NCI-H226 (cell line): ENCODE data around the gene ETV6.

Experiments used
- DNase-seq: peaks from one replicate; pipeline ENCODE4 v3.0.0-alpha.2; 2015

Gene ETV6

DNA sequence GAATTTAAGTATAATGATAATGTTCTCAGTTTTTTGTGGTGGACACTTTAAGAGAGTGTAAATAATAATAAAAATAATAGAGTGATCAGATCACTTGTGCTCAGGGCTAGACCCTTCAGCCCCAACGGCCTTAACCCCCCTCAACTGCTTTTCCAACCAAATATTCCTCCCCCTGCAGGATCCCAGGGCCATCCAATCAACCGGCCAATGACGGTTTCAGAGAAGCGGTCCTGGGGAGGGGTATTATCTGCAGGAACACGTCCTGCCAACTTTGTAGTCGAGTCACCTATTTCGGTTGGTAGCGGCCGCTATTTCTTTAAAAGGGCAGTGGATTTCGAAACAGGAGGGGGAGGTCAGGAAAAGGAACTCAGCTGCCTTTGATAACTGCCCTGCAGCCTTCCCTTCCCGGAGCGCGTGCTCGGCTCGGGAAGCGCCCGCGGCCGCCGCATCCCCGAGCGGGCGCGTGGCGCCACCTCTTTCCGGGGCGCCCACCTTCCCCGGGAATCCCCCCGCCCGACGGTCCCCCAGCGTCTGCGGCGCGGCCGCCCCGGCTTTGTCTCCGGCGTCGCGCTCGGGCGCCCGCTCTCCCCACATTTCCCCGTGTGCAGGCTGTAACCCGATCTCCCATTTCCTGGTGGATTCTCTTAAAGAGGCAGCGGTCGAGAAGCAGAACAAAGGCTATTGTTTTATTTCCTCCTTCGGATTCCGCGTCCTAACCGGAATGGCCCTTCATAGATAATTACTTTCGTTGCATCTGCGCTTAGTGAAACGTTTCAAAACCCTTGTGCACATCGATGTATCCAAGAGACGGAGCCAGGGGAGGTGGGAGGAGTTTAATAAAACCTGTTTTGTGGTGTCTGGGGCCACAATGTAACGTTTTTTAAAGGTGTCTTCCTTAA lies 711 bp upstream of the ETV6 start:
- DNase-seq: peak; percentile 87

- peak; percentile 16 for DNase-seq
These were observed 1.1 kb downstream of the ETV6 start for GRCh38 chr12:11650286-11651281.

- no peak for DNase-seq
These were observed 1.9 kb downstream of the ETV6 start for GRCh38 chr12:11651381-11651780.

- no peak for DNase-seq
These were observed 2.3 kb downstream of the ETV6 start for GRCh38 chr12:11651785-11652184.

DNA sequence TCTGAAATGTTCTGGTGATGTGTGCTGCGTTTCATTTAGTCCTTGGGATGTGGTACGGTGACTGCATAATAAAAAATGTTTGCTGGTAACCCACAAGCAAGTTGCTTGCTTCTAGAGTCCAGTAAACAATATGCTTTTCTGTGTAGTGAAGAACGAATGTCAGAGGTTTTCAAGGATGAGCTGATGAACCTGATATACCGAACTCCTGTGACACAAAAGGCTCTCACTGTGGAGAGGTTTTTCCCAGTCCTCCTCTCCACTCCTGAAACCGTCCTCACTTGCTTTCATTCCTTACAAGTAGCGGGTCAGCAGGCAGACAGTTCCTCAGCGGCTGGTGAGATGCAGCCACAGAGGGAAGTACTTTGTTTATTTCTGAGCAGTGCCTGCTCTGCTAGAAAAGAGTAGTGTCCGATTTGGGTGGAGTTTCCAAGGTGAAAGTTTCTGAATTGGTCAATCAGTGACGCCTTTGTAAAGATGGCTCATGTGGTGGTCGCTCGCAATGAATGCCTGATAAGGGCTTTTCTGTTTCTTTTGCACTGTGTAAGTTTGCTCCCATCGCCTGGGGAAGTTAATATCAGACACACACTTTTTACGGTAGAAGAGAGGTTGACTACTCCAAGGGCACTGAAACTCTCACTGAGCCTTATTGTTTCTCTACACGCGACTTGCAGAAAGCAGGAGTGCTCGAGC lies 3.0 kb downstream of the ETV6 start:
- DNase-seq: no peak

- no peak for DNase-seq
These were observed 3.8 kb downstream of the ETV6 start for GRCh38 chr12:11653215-11653753.

DNA sequence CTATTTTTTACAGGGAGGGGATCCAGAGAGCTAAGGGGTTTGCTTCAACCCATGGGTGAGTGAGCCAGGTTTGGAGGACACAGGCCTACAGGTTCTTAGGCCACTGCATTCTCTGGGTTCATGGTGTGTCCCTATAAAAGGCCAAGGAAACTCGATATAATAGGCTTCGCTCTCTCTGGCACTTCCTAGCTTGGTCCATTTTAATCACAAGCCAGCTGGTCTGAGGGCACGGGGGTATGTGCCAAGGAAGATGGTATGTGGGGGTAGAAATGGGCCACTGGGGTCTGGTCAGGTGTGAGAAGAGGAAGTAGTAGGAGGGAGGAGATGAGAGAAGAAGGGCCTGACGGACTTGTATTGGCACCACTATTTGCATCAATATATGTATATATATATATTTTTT lies 4.9 kb downstream of the ETV6 start:
- DNase-seq: no peak

GRCh38 chr12:11654802-11655201 lies 5.3 kb downstream of the ETV6 start:
- DNase-seq: no peak

- DNase-seq: no peak
These were observed 6.4 kb downstream of the ETV6 start for GRCh38 chr12:11655842-11656241.

DNA sequence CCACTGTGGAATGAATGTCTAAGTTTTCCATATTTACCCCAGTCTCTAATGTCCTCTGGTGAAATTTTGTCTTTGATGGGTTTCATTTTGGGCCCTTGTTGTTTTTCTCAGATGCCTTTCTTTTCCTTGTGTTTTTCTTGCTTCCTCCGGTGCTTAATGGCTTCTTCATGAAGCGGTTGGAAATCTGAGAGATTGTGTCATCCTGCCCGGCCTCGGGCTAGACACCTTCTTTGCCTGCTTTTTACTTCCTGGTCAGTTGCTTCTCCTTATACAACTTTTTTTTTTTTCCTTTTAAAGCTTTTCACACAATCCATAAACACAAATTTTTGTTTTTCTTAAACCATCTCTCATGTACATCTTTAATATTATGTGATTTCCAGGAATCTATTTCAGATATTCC lies 7.1 kb downstream of the ETV6 start:
- no peak for DNase-seq

GRCh38 chr12:11657511-11657910 lies 8.0 kb downstream of the ETV6 start:
- DNase-seq: peak; percentile 20

GRCh38 chr12:11658791-11659190 lies 9.3 kb downstream of the ETV6 start:
- peak; percentile 36 for DNase-seq

DNA sequence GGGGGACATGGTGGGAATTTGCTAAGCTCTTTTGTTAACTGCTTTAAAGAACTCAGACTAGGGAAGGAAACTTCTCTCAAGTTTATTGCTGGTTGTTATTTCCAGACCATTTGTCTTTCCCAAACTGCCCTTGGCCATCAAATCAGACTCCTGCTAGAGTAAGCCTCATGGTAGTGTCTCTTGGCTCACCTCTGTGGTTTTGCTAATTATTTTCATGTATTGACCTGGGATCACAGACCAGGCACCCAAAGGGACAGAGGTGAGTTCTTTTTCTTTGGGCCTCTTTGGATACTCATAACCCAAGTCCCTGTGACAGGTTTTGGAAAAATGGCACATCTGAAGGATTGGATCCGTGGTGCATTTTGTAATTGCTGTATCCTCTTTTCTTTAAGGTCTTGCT lies 11.2 kb downstream of the ETV6 start:
- no peak for DNase-seq

- no peak for DNase-seq
These were observed 12.1 kb downstream of the ETV6 start for GRCh38 chr12:11661491-11662089.

- no peak for DNase-seq
These were observed 12.9 kb downstream of the ETV6 start for GRCh38 chr12:11662369-11662768.

GRCh38 chr12:11663130-11663529 lies 13.7 kb downstream of the ETV6 start:
- DNase-seq: no peak

- DNase-seq: no peak
These were observed 14.6 kb downstream of the ETV6 start for GRCh38 chr12:11664101-11664500.

DNA sequence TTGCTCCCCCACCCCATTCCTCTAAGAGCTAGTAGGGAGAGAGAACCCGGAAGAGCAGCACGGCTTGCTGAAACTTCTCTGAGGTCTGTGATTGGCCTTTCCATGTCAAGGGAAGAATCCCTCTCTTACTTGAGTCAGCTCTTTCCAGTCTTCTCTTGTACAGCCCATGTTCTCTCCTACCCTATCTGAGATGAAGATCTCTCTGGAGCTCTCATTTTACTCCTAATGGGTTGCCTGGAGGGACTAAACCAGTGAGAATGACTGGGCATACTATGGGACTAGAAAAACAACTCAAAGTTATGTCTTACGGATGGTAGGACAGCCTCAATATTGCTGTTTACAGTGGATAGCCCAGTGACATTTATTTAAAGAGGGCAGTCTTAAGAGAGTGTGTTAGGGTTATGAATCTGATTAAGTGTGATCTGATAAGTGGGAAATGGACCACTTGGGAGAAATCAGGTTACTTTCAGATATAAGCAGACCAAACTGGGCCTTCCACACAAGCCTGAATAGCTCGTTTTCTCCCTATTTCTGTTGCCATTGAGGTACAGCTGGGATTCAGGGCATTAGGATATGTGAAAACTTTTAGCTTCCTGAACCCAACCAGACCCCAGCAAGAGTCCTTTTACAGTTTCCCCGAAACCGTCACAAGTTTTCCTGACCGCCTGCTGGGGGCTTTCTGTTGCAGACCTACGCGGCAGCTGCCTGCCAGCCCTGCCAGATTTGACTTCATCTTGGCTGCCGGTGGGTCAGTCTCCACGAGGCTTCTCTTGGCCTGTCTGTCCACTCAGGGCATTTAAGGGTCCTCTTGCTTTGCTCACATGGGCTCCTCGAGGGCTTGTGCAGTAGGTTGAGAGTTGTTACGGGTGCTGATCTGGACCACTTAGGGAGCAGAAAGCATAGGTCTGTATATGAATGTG lies 16.9 kb downstream of the ETV6 start:
- no peak for DNase-seq

- no peak for DNase-seq
These were observed 17.7 kb downstream of the ETV6 start for GRCh38 chr12:11667171-11667570.

DNA sequence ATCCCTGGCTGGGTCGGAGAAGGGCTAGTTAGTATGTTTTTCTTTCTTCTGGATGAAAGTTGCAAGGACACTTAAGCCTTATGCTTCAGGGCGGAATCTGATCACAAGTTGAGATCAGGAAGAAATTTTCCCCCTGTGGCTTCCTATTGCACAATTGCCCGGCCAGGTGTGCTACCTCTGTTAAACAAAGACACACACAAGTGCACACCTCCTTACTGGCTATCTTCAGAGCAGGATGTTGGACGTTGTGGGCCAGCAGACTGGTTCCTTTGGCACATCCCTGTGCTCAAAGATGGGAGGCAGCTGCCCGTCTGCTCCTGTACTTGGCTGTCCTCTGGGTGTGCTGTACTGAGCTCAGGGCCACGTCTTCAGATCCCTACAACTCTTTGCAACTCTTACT lies 19.1 kb downstream of the ETV6 start:
- no peak for DNase-seq

DNA sequence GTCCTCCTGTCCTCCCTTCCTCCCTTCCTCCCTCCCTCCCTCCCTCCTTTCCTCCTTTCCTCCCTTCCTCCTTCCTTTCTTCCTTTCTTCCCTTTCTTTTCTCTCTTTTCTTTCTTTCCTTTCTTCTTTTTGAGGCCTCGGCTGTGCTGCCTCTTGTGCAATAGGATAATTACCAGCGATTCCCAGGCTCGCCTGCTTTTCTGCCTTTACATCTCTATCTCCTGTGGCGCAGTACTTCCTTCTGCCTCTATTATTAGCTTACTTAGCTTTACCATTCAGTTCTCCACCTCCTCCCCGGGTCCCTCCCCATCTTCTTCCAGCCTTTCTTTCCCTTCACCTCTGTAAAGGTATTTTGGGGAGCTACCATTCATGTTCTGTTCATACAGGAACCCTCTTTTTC lies 19.9 kb downstream of the ETV6 start:
- no peak for DNase-seq
